Measurements from ENCODE around the gene NR1H2. TPM values are rescaled to one million over a fixed set of nuclear protein-coding genes. Genes with fewer than 3 reads are reported as not detected.

NR1H2 gene
- total and polyA plus RNA-seq, 2 experiments from 2014 or later = 102 to 140 TPM

GRCh38 chr19:50392759-50393158, 16.5 kb downstream of the NR1H2 start:
- Histone ChIP-seq H2AFZ (no peak overlapping the region), H3K9me3 (ENCODE audit: low read depth) (no peaks in the 10 kb centered on the region), H3K27me3 (replicated peaks; ENCODE audit: insufficient read depth) (no peaks in the 10 kb centered on the region), H3K9me2 (ENCODE audit: insufficient read depth) (no peaks in the 10 kb centered on the region), H3K4me1 (ENCODE audit: insufficient read depth) (no peaks in the 10 kb centered on the region), H3F3A (ENCODE audit: insufficient read depth) (no peaks in the 10 kb centered on the region), H3K4me2 (ENCODE audit: unreplicated experiment) (no peak overlapping the region), H3K4me3 (no peak overlapping the region), H3K27ac (no peak overlapping the region), H3K36me3 (ENCODE audit: low read depth) (no peaks in the 10 kb centered on the region), H3K9ac (no peak overlapping the region), H4K20me1 (ENCODE audit: insufficient read depth) (no peaks in the 10 kb centered on the region), H3K79me2 (ENCODE audit: insufficient read depth) (peaks cover 20% of the 10 kb centered on the region)
- 95% methylated on average over 5 of the region's 5 CpGs for WGBS, 2 experiments (ENCODE audit: low coverage in 1 of 2, low lambda C conversion rate in 2 of 2, missing lambda C conversion rate in 2 of 2)
- TF ChIP-seq EZH2phosphoT487 (IDR thresholded peaks at IDR 0.05; ENCODE audit: insufficient read depth, low read depth) (no peak), EZH2 (IDR thresholded peaks at IDR 0.05; ENCODE audit: insufficient read depth, poor library complexity, severe bottlenecking) (no peak)
- in situ Hi-C loops (cut with MboI) = no loop called here
- DNase-seq = no peak

- Histone ChIP-seq H3K4me3 (no peak overlapping the region), H3K9me2 (ENCODE audit: insufficient read depth) (no peaks in the 10 kb centered on the region), H3K27me3 (replicated peaks; ENCODE audit: insufficient read depth) (no peaks in the 10 kb centered on the region), H3K36me3 (ENCODE audit: low read depth) (no peaks in the 10 kb centered on the region), H3F3A (ENCODE audit: insufficient read depth) (no peaks in the 10 kb centered on the region), H3K4me1 (ENCODE audit: insufficient read depth) (no peaks in the 10 kb centered on the region), H3K79me2 (ENCODE audit: insufficient read depth) (peaks cover 16% of the 10 kb centered on the region), H4K20me1 (ENCODE audit: insufficient read depth) (no peaks in the 10 kb centered on the region), H3K9me3 (ENCODE audit: low read depth) (no peaks in the 10 kb centered on the region), H3K27ac (no peak overlapping the region), H2AFZ (no peak overlapping the region), H3K4me2 (ENCODE audit: unreplicated experiment) (no peak overlapping the region), H3K9ac (no peak overlapping the region)
- WGBS, 2 experiments (ENCODE audit: low coverage in 1 of 2, low lambda C conversion rate in 2 of 2, missing lambda C conversion rate in 2 of 2) = 93 to 96% methylated on average over 4 of the region's 4 CpGs
- TF ChIP-seq EZH2phosphoT487 (IDR thresholded peaks at IDR 0.05; ENCODE audit: insufficient read depth, low read depth) = no peak
- no peak for TF ChIP-seq EZH2 (IDR thresholded peaks at IDR 0.05; ENCODE audit: insufficient read depth, poor library complexity, severe bottlenecking)
- no peak for DNase-seq
- in situ Hi-C loops (cut with MboI) = no loop called here
Measured at GRCh38 chr19:50393589-50393988, 17.3 kb downstream of the NR1H2 start.

GRCh38 chr19:50394017-50394416, 17.8 kb downstream of the NR1H2 start:
- 97 to 99% methylated on average over 9 of the region's 9 CpGs for WGBS, 2 experiments (ENCODE audit: low coverage in 1 of 2, low lambda C conversion rate in 2 of 2, missing lambda C conversion rate in 2 of 2)
- DNase-seq = no peak
- H3K9me3 ChIP-seq (ENCODE audit: low read depth) = no peaks in the 10 kb centered on the region

GRCh38 chr19:50398675-50399367, 22.6 kb downstream of the NR1H2 start:
- Histone ChIP-seq H3K36me3 (ENCODE audit: low read depth) (no peaks in the 10 kb centered on the region), H4K20me1 (ENCODE audit: insufficient read depth) (no peaks in the 10 kb centered on the region), H3F3A (ENCODE audit: insufficient read depth) (no peaks in the 10 kb centered on the region)

More at GRCh38 chr19:50394017-50394416, 17.8 kb downstream of the NR1H2 start:
- Histone ChIP-seq H3K9me2 (ENCODE audit: insufficient read depth) (no peaks in the 10 kb centered on the region), H3K4me2 (ENCODE audit: unreplicated experiment) (no peak overlapping the region), H3K4me3 (no peak overlapping the region), H3F3A (ENCODE audit: insufficient read depth) (no peaks in the 10 kb centered on the region), H3K79me2 (ENCODE audit: insufficient read depth) (peaks cover 13% of the 10 kb centered on the region), H4K20me1 (ENCODE audit: insufficient read depth) (no peaks in the 10 kb centered on the region), H3K9ac (no peak overlapping the region), H3K36me3 (ENCODE audit: low read depth) (no peaks in the 10 kb centered on the region), H3K4me1 (ENCODE audit: insufficient read depth) (no peaks in the 10 kb centered on the region), H3K27ac (no peak overlapping the region), H3K27me3 (replicated peaks; ENCODE audit: insufficient read depth) (no peaks in the 10 kb centered on the region), H2AFZ (no peak overlapping the region)
- TF ChIP-seq EZH2 (IDR thresholded peaks at IDR 0.05; ENCODE audit: insufficient read depth, poor library complexity, severe bottlenecking) (no peak), EZH2phosphoT487 (IDR thresholded peaks at IDR 0.05; ENCODE audit: insufficient read depth, low read depth) (no peak)
- in situ Hi-C loops (cut with MboI) = no loop called here

More at GRCh38 chr19:50398675-50399367, 22.6 kb downstream of the NR1H2 start:
- no peak for DNase-seq
- Histone ChIP-seq H3K9me3 (ENCODE audit: low read depth) (no peaks in the 10 kb centered on the region), H2AFZ (no peak overlapping the region), H3K27me3 (replicated peaks; ENCODE audit: insufficient read depth) (no peaks in the 10 kb centered on the region), H3K9me2 (ENCODE audit: insufficient read depth) (no peaks in the 10 kb centered on the region), H3K79me2 (ENCODE audit: insufficient read depth) (no peaks in the 10 kb centered on the region), H3K9ac (no peak overlapping the region), H3K4me2 (ENCODE audit: unreplicated experiment) (no peak overlapping the region), H3K4me3 (no peak overlapping the region), H3K27ac (no peak overlapping the region), H3K4me1 (ENCODE audit: insufficient read depth) (no peaks in the 10 kb centered on the region)
- TF ChIP-seq EZH2 (IDR thresholded peaks at IDR 0.05; ENCODE audit: insufficient read depth, poor library complexity, severe bottlenecking) = no peak
- no peak for TF ChIP-seq EZH2phosphoT487 (IDR thresholded peaks at IDR 0.05; ENCODE audit: insufficient read depth, low read depth)
- 88 to 89% methylated on average over 12 to 13 of the region's 13 CpGs for WGBS, 2 experiments (ENCODE audit: low coverage in 1 of 2, low lambda C conversion rate in 2 of 2, missing lambda C conversion rate in 2 of 2)
- in situ Hi-C loops (cut with MboI) = no loop called here

Measured in GM23248 (cell line).